Iris pigment epithelial cell (primary cell): Measurements from ENCODE around the gene ZNF496.

Source experiments
- DNase-seq: peaks from one replicate; pipeline ENCODE4 v3.0.0-alpha.2; 2011; ENCODE audit warnings: low read depth

The ZNF496 gene

GRCh38 chr1:247326411-247327130, 5.1 kb downstream of the ZNF496 start:
- DNase-seq = no peak

GRCh38 chr1:247324923-247325322, 6.7 kb downstream of the ZNF496 start:
- DNase-seq = no peak

GRCh38 chr1:247324204-247324787, 7.4 kb downstream of the ZNF496 start:
- no peak for DNase-seq

- no peak for DNase-seq
Measured at GRCh38 chr1:247322849-247323586, 8.6 kb downstream of the ZNF496 start.

GRCh38 chr1:247322442-247322841, 9.2 kb downstream of the ZNF496 start:
- DNase-seq = peak; percentile 59

- no peak for DNase-seq
Measured at GRCh38 chr1:247317702-247318101, 14.0 kb downstream of the ZNF496 start.

- DNase-seq = no peak
Measured at GRCh38 chr1:247316590-247317197, 15.0 kb downstream of the ZNF496 start.

- DNase-seq = no peak
Measured at GRCh38 chr1:247304031-247304430, 27.6 kb downstream of the ZNF496 start.

- DNase-seq = no peak
Measured at GRCh38 chr1:247303216-247303615, 28.5 kb downstream of the ZNF496 start.

GRCh38 chr1:247301176-247301540, 30.5 kb downstream of the ZNF496 start:
- DNase-seq = no peak

- DNase-seq = no peak
Measured at GRCh38 chr1:247300491-247301175, 31.0 kb downstream of the ZNF496 start.

GRCh38 chr1:247299723-247300381, 31.8 kb downstream of the ZNF496 start:
- DNase-seq = no peak

GRCh38 chr1:247298701-247299100, 33.0 kb downstream of the ZNF496 start:
- DNase-seq = no peak

GRCh38 chr1:247298124-247298481, 33.6 kb downstream of the ZNF496 start:
- DNase-seq = no peak

- DNase-seq = no peak
Measured at GRCh38 chr1:247297263-247298123, 34.2 kb downstream of the ZNF496 start.

- DNase-seq = no peak
Measured at GRCh38 chr1:247296599-247297180, 35.0 kb downstream of the ZNF496 start.

- DNase-seq = no peak
Measured at GRCh38 chr1:247295746-247296145, 35.9 kb downstream of the ZNF496 start.

GRCh38 chr1:247295274-247295684, 36.4 kb downstream of the ZNF496 start:
- peak; percentile 42 for DNase-seq

- peak; percentile 89 for DNase-seq
Measured at GRCh38 chr1:247294282-247294681, 37.4 kb downstream of the ZNF496 start.

GRCh38 chr1:247293047-247293446, 38.6 kb downstream of the ZNF496 start:
- peak; percentile 49 for DNase-seq
